Fibroblast of skin of back (primary cell): ENCODE results near the gene RPRD1B.
A peak's percentile ranks its signal among the peaks of the same experiment; 100 is the strongest.
"Not testable (repeated sequence)": the region's sequence is repeated elsewhere in the genome, so short reads cannot be mapped to it uniquely, and the experiment has no call there.

Experiments used
- DNase-seq: peaks from one replicate; pipeline ENCODE4 v3.0.0-alpha.2; 2013

RPRD1B gene

GRCh38 chr20:38075161-38075998 lies 41.8 kb downstream of the RPRD1B start:
- no peak for DNase-seq

DNA sequence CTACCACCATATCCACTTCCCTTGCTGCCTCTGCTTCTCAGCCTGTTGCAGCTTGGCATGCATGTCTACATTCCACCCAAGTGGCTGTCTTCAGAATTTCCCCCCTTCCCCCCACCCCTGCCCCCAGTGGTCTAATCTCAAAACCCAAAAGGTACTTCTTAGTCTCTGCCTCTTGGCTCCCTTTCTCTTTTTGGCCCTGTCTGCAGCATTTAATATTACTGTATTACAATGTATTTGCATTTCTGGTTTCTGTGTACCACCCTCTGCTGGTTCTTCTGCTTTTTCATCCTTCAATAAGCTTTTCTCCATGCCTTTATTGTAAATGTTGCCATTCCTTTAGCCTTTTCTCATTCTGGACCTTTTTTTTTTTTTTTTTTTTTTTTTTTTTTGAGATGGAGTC lies 43.0 kb downstream of the RPRD1B start:
- DNase-seq: no peak

GRCh38 chr20:38078084-38078483 lies 44.5 kb downstream of the RPRD1B start:
- no peak for DNase-seq

- no peak for DNase-seq
Observed at GRCh38 chr20:38079353-38079752, 45.8 kb downstream of the RPRD1B start.

DNA sequence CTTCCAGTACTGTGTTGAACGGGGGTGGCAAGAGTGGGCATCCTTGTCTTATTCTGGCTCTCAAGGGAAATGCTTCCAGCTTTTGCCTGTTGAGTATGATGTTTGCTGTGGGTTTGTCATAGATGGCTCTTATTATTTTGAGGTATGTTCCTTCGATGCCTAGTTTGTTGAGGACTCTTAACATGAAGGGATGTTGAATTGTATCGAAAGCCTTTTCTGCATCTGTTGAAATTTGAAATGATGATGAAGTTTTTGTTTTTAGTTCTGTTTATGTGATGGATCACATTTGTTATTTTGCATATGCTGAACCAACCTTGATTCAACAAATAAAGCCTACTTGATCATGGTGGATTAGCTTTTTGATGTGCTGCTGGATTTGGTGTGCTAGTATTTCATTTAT lies 48.0 kb downstream of the RPRD1B start:
- no peak for DNase-seq

DNA sequence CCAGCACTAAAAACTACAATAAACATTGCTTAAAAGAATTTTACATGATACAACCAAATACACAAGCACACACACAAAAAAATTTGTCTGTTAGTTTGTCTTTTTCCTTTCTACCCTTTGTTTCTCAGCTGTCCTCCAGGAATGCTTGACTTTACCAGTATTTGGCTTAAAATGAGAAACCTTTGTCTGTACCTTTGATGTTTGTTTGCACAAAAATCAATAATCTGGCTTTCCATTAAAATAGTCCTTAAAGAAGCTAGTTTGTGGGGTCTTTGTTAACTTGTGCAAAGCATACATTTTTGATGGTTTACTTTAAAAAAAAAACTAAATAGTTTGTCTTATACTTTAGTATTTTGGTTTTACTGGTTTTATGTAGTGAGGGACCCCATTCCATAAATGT lies 49.3 kb downstream of the RPRD1B start:
- DNase-seq: no peak

GRCh38 chr20:38083338-38084048 lies 49.9 kb downstream of the RPRD1B start:
- no peak for DNase-seq

- peak; percentile 94 for DNase-seq
Observed at GRCh38 chr20:38084425-38084951, 50.9 kb downstream of the RPRD1B start.

DNA sequence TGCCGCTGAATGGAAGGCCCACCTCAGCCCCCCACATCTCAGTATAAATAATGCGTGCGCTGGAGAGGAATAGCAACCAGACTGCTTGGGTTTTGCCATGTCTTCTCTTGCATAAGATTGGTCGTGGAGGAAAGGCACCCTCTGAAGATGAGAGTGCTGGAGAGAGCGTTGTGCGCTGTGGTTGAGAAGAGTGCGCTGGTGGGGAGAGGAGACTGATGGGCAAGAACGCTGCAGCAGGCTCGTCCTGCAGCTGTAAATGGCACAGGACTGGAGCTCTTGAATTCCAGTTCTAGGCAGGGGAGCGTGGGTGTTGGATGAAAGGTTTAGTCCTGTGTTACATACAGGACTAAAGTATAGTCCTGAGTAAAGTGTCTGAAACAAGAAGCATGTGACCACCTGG lies 51.5 kb downstream of the RPRD1B start:
- DNase-seq: no peak

DNA sequence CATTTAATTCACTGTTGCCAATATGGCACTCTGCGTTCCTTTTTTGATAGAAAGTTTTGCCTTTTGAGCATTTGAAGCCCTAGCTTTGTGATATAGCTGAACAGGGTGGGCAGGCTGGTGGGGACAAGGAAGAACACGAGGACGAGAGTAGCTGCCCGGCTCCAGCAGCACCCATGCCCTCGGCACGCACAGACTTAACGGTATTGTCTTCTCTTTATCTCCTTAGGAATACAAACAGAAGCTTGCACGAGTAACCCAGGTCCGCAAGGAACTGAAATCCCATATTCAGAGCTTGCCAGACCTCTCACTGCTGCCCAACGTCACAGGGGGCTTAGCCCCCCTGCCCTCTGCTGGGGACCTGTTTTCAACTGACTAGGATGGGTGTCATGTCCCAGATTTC lies 56.0 kb downstream of the RPRD1B start:
- no peak for DNase-seq

- no peak for DNase-seq
Observed at GRCh38 chr20:38090061-38090460, 56.5 kb downstream of the RPRD1B start.

DNA sequence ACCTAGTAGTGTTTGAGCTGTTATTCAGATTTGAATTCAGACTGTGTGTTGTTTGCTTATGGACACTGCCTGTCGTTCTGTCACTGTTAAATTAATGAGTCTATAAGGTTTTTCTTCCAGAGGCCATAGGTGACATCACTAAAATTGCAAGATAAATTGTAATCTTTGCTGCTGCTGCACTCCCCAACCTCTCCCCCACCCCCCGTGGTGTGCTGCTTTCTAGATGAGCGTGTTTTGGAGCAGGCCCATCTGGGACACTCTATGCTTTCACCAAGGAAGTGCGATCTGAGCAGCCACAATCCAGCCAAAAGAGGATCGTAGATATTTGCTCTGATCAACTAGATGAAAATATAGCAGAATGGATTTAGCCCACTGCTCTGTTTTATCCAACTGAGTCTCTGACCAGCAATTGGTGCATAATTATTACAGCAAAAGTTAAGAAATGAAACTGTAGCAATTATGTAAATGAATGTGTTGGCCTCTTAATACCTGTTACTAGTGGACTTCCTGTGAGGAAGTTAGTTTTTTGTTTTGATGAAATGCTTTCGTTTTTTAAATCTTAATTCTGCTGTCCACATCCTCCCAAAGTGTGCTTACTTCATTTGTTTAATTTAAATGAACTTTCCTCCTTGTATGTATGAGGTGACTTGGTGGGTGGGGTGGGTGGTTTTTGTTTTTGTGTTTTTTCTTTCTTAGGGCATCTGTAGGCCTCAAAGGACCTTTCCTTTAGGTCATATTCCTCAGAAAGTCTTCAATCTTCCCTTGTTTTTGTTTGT lies 58.1 kb downstream of the RPRD1B start:
- no peak for DNase-seq

DNA sequence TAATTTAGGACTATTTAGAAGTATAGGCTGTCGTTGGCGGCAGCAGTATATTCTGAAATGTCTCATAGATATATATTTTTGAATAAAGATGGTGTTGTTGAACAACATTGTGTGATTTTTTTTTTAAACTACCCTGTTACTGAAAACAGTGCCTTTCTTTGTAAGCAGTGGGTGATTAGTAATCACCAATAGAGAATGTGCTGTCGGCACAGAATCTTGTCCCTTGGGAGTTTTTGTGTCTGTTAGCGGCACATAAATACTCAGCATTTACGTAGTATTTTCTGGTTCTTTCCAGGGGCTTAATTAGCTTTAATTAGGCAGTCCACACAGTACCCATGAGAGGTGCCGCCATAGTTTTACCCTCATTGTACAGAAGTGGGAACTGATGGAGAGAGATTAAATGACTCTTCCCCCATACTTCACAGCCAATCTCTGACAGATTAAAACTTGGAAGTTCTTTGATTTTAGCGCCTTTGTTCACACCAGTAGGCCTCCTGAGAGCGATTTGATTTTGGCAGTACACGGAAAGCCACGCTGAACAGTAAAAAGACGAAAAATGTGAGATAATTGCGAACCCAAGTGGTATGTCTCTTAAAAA lies 58.8 kb downstream of the RPRD1B start:
- DNase-seq: no peak

GRCh38 chr20:38092915-38093314 lies 59.4 kb downstream of the RPRD1B start:
- DNase-seq: no peak

- DNase-seq: no peak
Observed at GRCh38 chr20:38093641-38094077, 60.1 kb downstream of the RPRD1B start.

- DNase-seq: peak; percentile 82
Observed at GRCh38 chr20:38094373-38094891, 60.9 kb downstream of the RPRD1B start.

DNA sequence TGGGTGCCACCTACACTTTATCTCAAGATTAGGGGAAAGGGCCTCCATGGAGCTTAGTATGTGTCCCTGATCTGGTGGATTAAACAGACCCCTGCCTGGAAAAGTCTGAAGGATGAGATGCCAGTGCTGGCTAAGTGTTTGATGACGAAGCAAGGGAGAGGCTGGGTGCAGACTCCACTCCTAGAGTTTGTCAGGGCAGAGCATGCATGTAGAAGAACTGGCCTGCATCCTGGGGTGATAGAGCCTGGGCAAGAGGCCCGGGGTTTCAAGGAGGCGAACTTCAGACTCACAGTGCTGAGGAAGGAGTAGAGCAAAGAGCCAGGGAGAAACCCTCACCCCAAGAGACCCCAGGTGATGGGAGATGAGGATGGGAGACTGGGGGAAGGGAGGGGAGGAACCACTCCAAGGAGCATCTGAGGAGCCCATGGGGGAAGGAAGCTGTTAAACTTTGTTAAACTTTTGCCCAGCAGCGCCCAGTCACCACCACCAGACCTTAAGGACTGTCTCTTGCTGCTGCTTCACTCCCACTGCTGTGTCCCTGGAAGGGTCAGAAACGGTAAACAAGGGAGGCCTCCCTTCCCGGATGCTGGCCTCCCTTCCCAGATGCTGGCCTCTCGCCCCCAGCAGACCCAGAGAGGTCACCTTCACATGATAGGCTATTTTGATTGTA lies 61.6 kb downstream of the RPRD1B start:
- no peak for DNase-seq

GRCh38 chr20:38098952-38099351 lies 65.4 kb downstream of the RPRD1B start:
- no peak for DNase-seq

GRCh38 chr20:38102206-38102605 lies 68.7 kb downstream of the RPRD1B start:
- not testable (repeated sequence) for DNase-seq

GRCh38 chr20:38104285-38104684 lies 70.7 kb downstream of the RPRD1B start:
- DNase-seq: no peak

- DNase-seq: no peak
Observed at GRCh38 chr20:38106461-38106860, 72.9 kb downstream of the RPRD1B start.

DNA sequence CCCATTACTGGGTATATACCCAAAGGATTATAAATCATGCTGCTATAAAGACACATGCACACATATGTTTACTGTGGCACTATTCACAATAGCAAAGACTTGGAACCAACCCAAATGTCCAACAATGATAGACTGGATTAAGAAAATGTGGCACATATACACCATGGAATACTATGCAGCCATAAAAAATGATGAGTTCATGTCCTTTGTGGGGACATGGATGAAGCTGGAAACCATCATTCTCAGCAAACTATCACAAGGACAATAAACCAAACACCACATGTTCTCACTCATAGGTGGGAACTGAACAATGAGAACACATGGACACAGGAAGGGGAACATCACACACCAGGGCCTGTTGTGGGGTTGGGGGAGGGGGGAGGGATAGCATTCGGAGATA lies 73.8 kb downstream of the RPRD1B start:
- DNase-seq: not testable (repeated sequence)
